GM18511 (cell line): ENCODE results near the gene SLC25A38.
A peak's percentile ranks its signal among the peaks of the same experiment; 100 is the strongest.
"Not testable (repeated sequence)": the region's sequence is repeated elsewhere in the genome, so short reads cannot be mapped to it uniquely, and the experiment has no call there.

Experiments
- ATAC-seq: cut with Tn5 transposase; IDR thresholded peaks from one replicate; pipeline ENCODE4 v1.9.1; 2021; ENCODE audit warnings: mild to moderate bottlenecking, moderate library complexity; ENCODE audit not compliant: unreplicated experiment

The SLC25A38 gene

GRCh38 chr3:39406368-39407258 lies 23.4 kb downstream of the SLC25A38 start, which contains the start of gene RPSA:
TSS of gene RPSA (plus strand) at chr3:39406720. CDS start at chr3:39407654, 934 bp downstream.
- peak; percentile 92 for ATAC-seq

- no peak for ATAC-seq
These were observed 24.1 kb downstream of the SLC25A38 start for GRCh38 chr3:39407259-39407629.

- ATAC-seq, result no peak
These were observed 24.8 kb downstream of the SLC25A38 start for GRCh38 chr3:39407773-39408492.

GRCh38 chr3:39408493-39409372 lies 25.6 kb downstream of the SLC25A38 start:
- ATAC-seq, result no peak

GRCh38 chr3:39409514-39410136 lies 26.5 kb downstream of the SLC25A38 start:
- ATAC-seq, result no peak

GRCh38 chr3:39410893-39411292 lies 27.7 kb downstream of the SLC25A38 start:
- ATAC-seq, result no peak

- no peak for ATAC-seq
These were observed 29.6 kb downstream of the SLC25A38 start for GRCh38 chr3:39412668-39413260.

GRCh38 chr3:39413691-39414420 lies 30.7 kb downstream of the SLC25A38 start:
- no peak for ATAC-seq

GRCh38 chr3:39414421-39414907 lies 31.3 kb downstream of the SLC25A38 start:
- no peak for ATAC-seq

- not testable (repeated sequence) for ATAC-seq
These were observed 32.1 kb downstream of the SLC25A38 start for GRCh38 chr3:39415302-39415701.

GRCh38 chr3:39415983-39416382 lies 32.8 kb downstream of the SLC25A38 start:
- no peak for ATAC-seq

- ATAC-seq, result not testable (repeated sequence)
These were observed 33.8 kb downstream of the SLC25A38 start for GRCh38 chr3:39416998-39417397.

GRCh38 chr3:39418556-39419225 lies 35.5 kb downstream of the SLC25A38 start:
- ATAC-seq, result not testable (repeated sequence)

- no peak for ATAC-seq
These were observed 36.7 kb downstream of the SLC25A38 start for GRCh38 chr3:39419742-39420315.

- ATAC-seq, result no peak
These were observed 37.4 kb downstream of the SLC25A38 start for GRCh38 chr3:39420543-39420942.

- ATAC-seq, result no peak
These were observed 40.3 kb downstream of the SLC25A38 start for GRCh38 chr3:39423436-39423970.

- no peak for ATAC-seq
These were observed 43.1 kb downstream of the SLC25A38 start for GRCh38 chr3:39426312-39426711.

GRCh38 chr3:39427506-39427905 lies 44.3 kb downstream of the SLC25A38 start:
- no peak for ATAC-seq
